GM23248 (cell line): ENCODE results near the gene TMEM59L. TPM values are rescaled to one million over a fixed set of nuclear protein-coding genes. Genes with fewer than 3 reads are reported as not detected.

ENCODE experiments used
- DNase-seq: peaks from one replicate; pipeline ENCODE4 v3.0.0-alpha.2; 2015
- H2AFZ ChIP-seq: fragments of 200-600 bp; sonication (generic); 2 replicates; pipeline ENCODE4 v1.6.1; 2016; ENCODE audit warnings: antibody characterized with exemption
- H3F3A ChIP-seq: fragments of 200-600 bp; sonication (generic); 2 replicates; pipeline ENCODE4 v1.6.1; 2016; ENCODE audit warnings: mild to moderate bottlenecking, antibody characterized with exemption, mixed run types; ENCODE audit not compliant: insufficient read depth
- H3K27ac ChIP-seq: fragments of 200-600 bp; sonication (generic); 2 replicates; pipeline ENCODE4 v1.5.1; 2016; ENCODE audit warnings: mild to moderate bottlenecking
- H3K27me3 ChIP-seq: fragments of 200-600 bp; sonication (generic); replicated peaks from 2 replicates; pipeline ENCODE4 v1.6.1; 2016; ENCODE audit warnings: mild to moderate bottlenecking; ENCODE audit not compliant: insufficient read depth
- H3K36me3 ChIP-seq: fragments of 200-600 bp; sonication (generic); 2 replicates; pipeline ENCODE4 v1.6.1; 2016; ENCODE audit warnings: low read depth, mild to moderate bottlenecking
- H3K4me1 ChIP-seq: fragments of 200-600 bp; sonication (generic); 2 replicates; pipeline ENCODE4 v1.6.1; 2016; ENCODE audit warnings: mild to moderate bottlenecking; ENCODE audit not compliant: insufficient read depth
- H3K4me2 ChIP-seq: fragments of 200-600 bp; sonication (generic); one replicate; pipeline ENCODE4 v1.6.1; 2016; ENCODE audit warnings: mild to moderate bottlenecking; ENCODE audit not compliant: unreplicated experiment
- H3K4me3 ChIP-seq: fragments of 200-600 bp; sonication (generic); 2 replicates; pipeline ENCODE4 v1.5.1; 2016; ENCODE audit warnings: mild to moderate bottlenecking
- H3K79me2 ChIP-seq: fragments of 200-600 bp; sonication (generic); 2 replicates; pipeline ENCODE4 v1.6.1; 2016; ENCODE audit warnings: mild to moderate bottlenecking; ENCODE audit not compliant: insufficient read depth
- H3K9ac ChIP-seq: fragments of 200-600 bp; sonication (generic); 2 replicates; pipeline ENCODE4 v1.6.1; 2016; ENCODE audit warnings: mild to moderate bottlenecking
- H3K9me2 ChIP-seq: fragments of 200-600 bp; sonication (generic); 2 replicates; pipeline ENCODE4 v1.6.1; 2016; ENCODE audit warnings: mixed run types, mild to moderate bottlenecking, moderate library complexity; ENCODE audit not compliant: insufficient read depth
- H3K9me3 ChIP-seq: fragments of 200-600 bp; sonication (generic); one replicate; pipeline ENCODE4 v1.6.1; 2017; ENCODE audit warnings: low read depth
- H4K20me1 ChIP-seq: fragments of 200-600 bp; sonication (generic); 2 replicates; pipeline ENCODE4 v1.6.0; 2016; ENCODE audit not compliant: insufficient read depth
- EZH2 ChIP-seq: fragments of 200-600 bp; sonication (generic); IDR thresholded peaks from 2 replicates; pipeline ENCODE4 v1.6.1; 2018; ENCODE audit warnings: antibody characterized with exemption, mild to moderate bottlenecking; ENCODE audit not compliant: insufficient read depth, poor library complexity, severe bottlenecking
- EZH2phosphoT487 ChIP-seq: fragments of 200-600 bp; sonication (generic); IDR thresholded peaks from 2 replicates; pipeline ENCODE4 v1.6.1; 2018; ENCODE audit warnings: antibody characterized with exemption, moderate library complexity, mild to moderate bottlenecking, low read depth; ENCODE audit not compliant: insufficient read depth
- WGBS, 2 experiments: methylation state at CpG; one replicate each; pipeline ENCODE4 v1.1.6; 2015 to 2017; ENCODE audit warnings: low lambda C conversion rate in 2 of 2, low coverage in 1 of 2; ENCODE audit errors: missing lambda C conversion rate in 2 of 2; 5-methylcytosine and 5-hydroxymethylcytosine counted together
- in situ Hi-C: fragments of 300-500 bp; cut with MboI; formaldehyde crosslinking; loops from 2 replicates; pipeline ENCODE4 v1.15.0; 2020
- polyA plus RNA-seq: library from polyadenylated mRNA; unstranded; fragments of >200 nt; fragmentation: Nextera tagmentation; extraction: Ambion mirVana; gene quantifications from 2 replicates; pipeline ENCODE4 v1.2.1, GENCODE V29; 2016
- total RNA-seq: library from RNA; depleted of rRNA; stranded (reverse); fragments of >200 nt; shearing (Covaris generic); gene quantifications from 2 replicates; pipeline ENCODE4 v1.2.3, GENCODE V29; 2014

Gene TMEM59L
- total and polyA plus RNA-seq, 2 experiments from 2014 or later, result 0.97 to 2.1 TPM

- TF ChIP-seq EZH2phosphoT487 (no peak), EZH2 (no peak)
- Histone ChIP-seq H2AFZ (no peak overlapping the region), H3K4me1 (no peaks in the 10 kb centered on the region), H4K20me1 (no peaks in the 10 kb centered on the region), H3K79me2 (no peaks in the 10 kb centered on the region), H3K4me2 (no peak overlapping the region), H3K4me3 (no peak overlapping the region), H3K9me3 (no peaks in the 10 kb centered on the region), H3K27me3 (peaks cover 17% of the 10 kb centered on the region; the same call in 1 of the 2 replicates), H3K9me2 (no peaks in the 10 kb centered on the region), H3K27ac (no peak overlapping the region), H3K9ac (no peak overlapping the region), H3F3A (no peaks in the 10 kb centered on the region; the same call in 1 of the 2 replicates), H3K36me3 (no peaks in the 10 kb centered on the region)
- WGBS, 2 experiments, result 84 to 93% methylated on average over 4 of the region's 4 CpGs
- no peak for DNase-seq
- in situ Hi-C loops, result loop anchor here (10.0 kb wide), 1 partner anchor 243 kb away; no protein-coding TSS in a partner anchor
Measured at GRCh38 chr19:18601875-18602274, 10.8 kb upstream of the TMEM59L start.

- no peak overlapping the region for H2AFZ ChIP-seq
- peaks cover 2% of the 10 kb centered on the region; the same call in 1 of the 2 replicates for H3F3A ChIP-seq
- H3K27me3 ChIP-seq, result peaks cover 29% of the 10 kb centered on the region
- H3K4me2 ChIP-seq, result no peak overlapping the region
- H3K9me2 ChIP-seq, result no peaks in the 10 kb centered on the region
- H3K79me2 ChIP-seq, result no peaks in the 10 kb centered on the region
- H3K4me3 ChIP-seq, result no peak overlapping the region
- no peaks in the 10 kb centered on the region for H3K4me1 ChIP-seq
- no peaks in the 10 kb centered on the region for H3K36me3 ChIP-seq
- no peak overlapping the region for H3K27ac ChIP-seq
- no peak overlapping the region for H3K9ac ChIP-seq
- no peaks in the 10 kb centered on the region for H4K20me1 ChIP-seq
- TF ChIP-seq EZH2phosphoT487 (no peak), EZH2 (no peak)
- WGBS, 2 experiments, result 8 to 9% methylated on average over 22 to 25 of the region's 32 CpGs
- DNase-seq, result peak; percentile 66
- in situ Hi-C loops, result loop anchor here (10.0 kb wide), 1 partner anchor 241 kb away; no protein-coding TSS in a partner anchor
- no peaks in the 10 kb centered on the region for H3K9me3 ChIP-seq
Measured at GRCh38 chr19:18603255-18603957, 9.3 kb upstream of the TMEM59L start.

GRCh38 chr19:18603958-18604819, 8.5 kb upstream of the TMEM59L start:
- Histone ChIP-seq H3K36me3 (no peaks in the 10 kb centered on the region), H3K27ac (no peak overlapping the region), H3K9ac (no peak overlapping the region), H3F3A (peaks cover 6% of the 10 kb centered on the region; the same call in 1 of the 2 replicates), H3K4me1 (no peaks in the 10 kb centered on the region), H3K9me3 (no peaks in the 10 kb centered on the region), H4K20me1 (no peaks in the 10 kb centered on the region), H3K9me2 (no peaks in the 10 kb centered on the region), H3K4me3 (no peak overlapping the region), H3K4me2 (no peak overlapping the region), H3K79me2 (no peaks in the 10 kb centered on the region), H3K27me3 (peaks cover 36% of the 10 kb centered on the region), H2AFZ (no peak overlapping the region)
- TF ChIP-seq EZH2, result peak; percentile 53
- TF ChIP-seq EZH2phosphoT487, result no peak
- DNase-seq, result no peak
- in situ Hi-C loops, result loop anchor here (10.0 kb wide), 1 partner anchor 241 kb away; no protein-coding TSS in a partner anchor
- 20 to 47% methylated on average over 13 to 25 of the region's 26 CpGs for WGBS, 2 experiments

GRCh38 chr19:18604820-18605159, 7.9 kb upstream of the TMEM59L start:
- 26 to 35% methylated on average over 10 of the region's 10 CpGs for WGBS, 2 experiments
- in situ Hi-C loops, result loop anchor here (10.0 kb wide), 1 partner anchor 240 kb away; no protein-coding TSS in a partner anchor
- Histone ChIP-seq H3K9me2 (no peaks in the 10 kb centered on the region), H3K9ac (no peak overlapping the region), H4K20me1 (no peaks in the 10 kb centered on the region), H3K36me3 (no peaks in the 10 kb centered on the region), H2AFZ (no peak overlapping the region), H3K4me3 (no peak overlapping the region), H3K27me3 (peaks cover 42% of the 10 kb centered on the region), H3K4me1 (no peaks in the 10 kb centered on the region), H3F3A (peaks cover 6% of the 10 kb centered on the region; the same call in 1 of the 2 replicates), H3K9me3 (no peaks in the 10 kb centered on the region), H3K27ac (no peak overlapping the region), H3K79me2 (no peaks in the 10 kb centered on the region), H3K4me2 (no peak overlapping the region)
- DNase-seq, result no peak
- TF ChIP-seq EZH2, result no peak
- TF ChIP-seq EZH2phosphoT487, result no peak
